OCI-LY3 (cell line): ENCODE data around the gene TMEM94.

Experiments used
- CTCF ChIP-seq: fragments of 200-600, 300-600 bp; sonication (generic); IDR thresholded peaks from 2 replicates; pipeline ENCODE4 v1.5.1; 2014; ENCODE audit warnings: antibody characterized with exemption, low read length, low read depth
- EZH2phosphoT487 ChIP-seq: fragments of 200-600 bp; shearing (Covaris generic); IDR thresholded peaks from 2 replicates; pipeline ENCODE4 v1.6.1; 2018; ENCODE audit warnings: antibody characterized with exemption, mixed run types, low read depth

- TF ChIP-seq CTCF, result no peak
- no peak for TF ChIP-seq EZH2phosphoT487
These were observed 25.0 kb downstream of the TMEM94 start for GRCh38 chr17:75481194-75482068.
